IPS DF 19.7 (cell line): ENCODE data around the gene TMEM184A.

Experiments
- DNase-seq: peaks from one replicate; pipeline ENCODE4 v3.0.0-alpha.2; 2013; ENCODE audit warnings: low read depth, low spot score

The TMEM184A gene

DNA sequence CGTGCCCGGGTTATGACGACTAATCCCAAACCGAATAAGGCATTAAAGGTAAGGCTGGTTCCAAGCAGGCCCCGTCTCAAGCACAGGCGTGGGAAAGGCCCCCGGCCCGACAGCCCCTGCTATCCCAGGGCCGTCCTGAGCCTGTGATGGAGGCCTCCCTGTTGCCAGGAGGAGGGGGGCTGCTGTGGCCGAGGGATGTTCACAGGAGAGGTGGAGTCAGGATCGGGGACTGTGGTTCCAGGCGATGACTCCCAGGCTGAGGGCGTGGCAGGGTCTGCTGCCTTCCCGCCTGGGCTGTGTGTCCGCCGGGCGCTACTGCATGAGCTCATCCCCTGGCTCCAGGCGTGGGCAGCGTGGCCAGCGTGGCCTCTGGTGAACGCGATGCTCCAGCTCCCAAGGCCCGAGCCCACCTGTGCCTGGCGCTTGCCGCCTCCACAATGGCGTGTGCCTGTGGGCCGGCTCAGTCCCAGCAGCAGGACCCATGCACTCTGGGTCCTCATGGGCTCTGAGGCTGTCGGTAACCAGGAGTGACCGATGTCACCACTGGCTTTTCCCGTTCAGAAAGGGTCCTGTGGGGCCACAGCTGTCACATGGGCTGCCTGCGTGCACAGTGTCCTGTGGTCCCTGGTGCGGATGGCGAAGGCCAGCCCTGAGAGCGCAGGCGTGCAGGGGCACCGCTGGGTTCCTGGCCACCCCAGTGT lies 16.7 kb downstream of the TMEM184A start:
- DNase-seq = no peak

- no peak for DNase-seq
Observed at GRCh38 chr7:1538544-1539180, 17.3 kb downstream of the TMEM184A start.

- DNase-seq = no peak
Observed at GRCh38 chr7:1537535-1538412, 18.2 kb downstream of the TMEM184A start.

- DNase-seq = no peak
Observed at GRCh38 chr7:1536743-1537534, 19.1 kb downstream of the TMEM184A start.

GRCh38 chr7:1536455-1536742 lies 19.6 kb downstream of the TMEM184A start:
- no peak for DNase-seq

DNA sequence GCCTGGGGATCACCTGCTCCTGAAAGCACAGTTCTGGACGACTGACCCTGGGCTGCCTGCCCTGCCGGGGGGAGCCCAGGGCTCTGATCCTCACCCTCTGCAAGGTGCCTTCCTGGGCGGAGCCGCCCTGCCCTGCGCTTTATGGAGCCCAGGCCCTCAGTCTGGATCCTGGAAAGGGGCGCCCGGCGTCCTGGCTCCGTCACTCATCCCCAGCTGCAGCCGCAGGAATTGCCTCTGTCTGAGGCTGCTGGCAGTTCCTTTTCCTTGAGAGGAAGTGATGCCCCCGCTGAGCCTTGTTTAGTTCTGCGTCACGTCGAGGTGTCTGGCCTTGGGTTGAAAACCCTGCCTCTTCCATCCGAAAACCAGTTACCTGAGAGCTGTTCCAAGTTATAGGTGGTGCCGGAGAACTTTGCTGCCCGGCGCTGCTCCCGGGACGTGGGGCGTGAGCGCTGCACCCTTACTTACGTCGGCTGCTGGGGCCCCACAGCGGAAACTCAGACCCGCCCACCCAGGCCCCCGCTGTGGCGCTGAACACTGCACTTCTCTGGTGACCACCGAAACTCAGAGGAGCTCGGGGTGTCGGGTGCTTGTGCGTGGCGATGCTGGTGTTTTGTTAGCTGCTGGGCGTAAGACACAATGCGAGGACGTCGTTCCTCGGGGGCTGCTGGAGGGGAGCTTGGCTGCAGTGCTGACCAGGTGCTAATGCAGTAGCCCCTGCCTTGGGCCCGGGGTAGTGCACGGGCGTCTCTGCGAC lies 20.1 kb downstream of the TMEM184A start:
- no peak for DNase-seq

DNA sequence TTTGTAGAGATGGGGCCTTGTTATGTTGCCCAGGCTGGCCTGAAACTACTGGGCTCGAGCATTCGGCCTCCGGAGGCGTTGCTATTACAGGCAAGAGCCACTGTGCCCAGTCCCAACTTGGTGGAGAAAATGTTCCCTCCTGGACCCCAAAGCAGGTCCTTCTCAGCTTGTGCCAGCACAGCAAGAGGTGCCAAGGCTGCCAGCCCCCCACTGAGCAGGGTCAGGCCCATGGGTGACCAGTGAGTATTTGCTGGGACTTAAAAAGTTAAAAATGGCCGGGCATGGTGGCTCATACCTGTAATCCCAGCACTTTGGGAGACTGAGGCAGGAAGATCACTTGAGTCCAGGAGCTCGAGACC lies 20.9 kb downstream of the TMEM184A start:
- no peak for DNase-seq

GRCh38 chr7:1534330-1535099 lies 21.5 kb downstream of the TMEM184A start:
- no peak for DNase-seq

DNA sequence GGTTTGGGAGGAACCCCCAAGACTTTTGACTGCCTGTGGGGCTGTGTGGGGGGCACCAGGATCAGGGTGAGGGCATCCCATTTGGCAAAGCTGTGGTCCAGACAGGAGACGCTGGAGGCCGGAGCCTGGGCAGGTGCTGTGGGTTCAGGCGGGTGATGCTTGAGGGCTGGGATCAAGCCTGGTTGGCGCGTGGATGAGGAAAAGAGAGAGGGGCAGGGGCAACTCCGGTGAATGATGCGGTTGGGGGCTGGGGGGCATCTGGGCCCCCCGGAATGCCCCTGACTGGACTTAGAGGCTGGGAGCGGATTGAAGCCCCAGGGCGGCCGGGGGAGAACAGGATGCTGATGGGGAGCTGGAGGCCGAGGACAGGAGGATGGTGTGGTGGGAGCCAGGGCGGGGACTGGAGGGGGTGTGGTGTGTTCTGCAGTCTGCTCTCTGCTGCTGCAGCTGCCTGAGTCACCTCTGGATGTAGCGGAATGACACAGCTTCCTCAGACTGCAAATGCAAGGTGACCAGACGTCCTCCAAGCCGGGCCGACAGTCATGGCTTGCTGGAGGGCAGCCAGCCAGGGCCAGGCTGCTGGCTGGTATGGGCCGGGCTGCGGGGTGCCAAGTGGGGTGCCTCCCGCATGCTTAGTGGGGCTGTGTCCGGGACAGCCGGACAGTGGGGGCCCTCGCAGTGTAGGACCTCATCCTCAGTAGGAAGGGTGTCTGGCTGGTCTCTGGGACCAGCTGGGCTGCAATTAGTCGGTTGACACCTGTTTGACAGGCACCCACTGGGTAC lies 22.3 kb downstream of the TMEM184A start:
- DNase-seq = no peak

- DNase-seq = no peak
Observed at GRCh38 chr7:1533255-1533546, 22.8 kb downstream of the TMEM184A start.

GRCh38 chr7:1532456-1533254 lies 23.4 kb downstream of the TMEM184A start:
- DNase-seq = no peak

GRCh38 chr7:1531979-1532455 lies 24.0 kb downstream of the TMEM184A start:
- no peak for DNase-seq

DNA sequence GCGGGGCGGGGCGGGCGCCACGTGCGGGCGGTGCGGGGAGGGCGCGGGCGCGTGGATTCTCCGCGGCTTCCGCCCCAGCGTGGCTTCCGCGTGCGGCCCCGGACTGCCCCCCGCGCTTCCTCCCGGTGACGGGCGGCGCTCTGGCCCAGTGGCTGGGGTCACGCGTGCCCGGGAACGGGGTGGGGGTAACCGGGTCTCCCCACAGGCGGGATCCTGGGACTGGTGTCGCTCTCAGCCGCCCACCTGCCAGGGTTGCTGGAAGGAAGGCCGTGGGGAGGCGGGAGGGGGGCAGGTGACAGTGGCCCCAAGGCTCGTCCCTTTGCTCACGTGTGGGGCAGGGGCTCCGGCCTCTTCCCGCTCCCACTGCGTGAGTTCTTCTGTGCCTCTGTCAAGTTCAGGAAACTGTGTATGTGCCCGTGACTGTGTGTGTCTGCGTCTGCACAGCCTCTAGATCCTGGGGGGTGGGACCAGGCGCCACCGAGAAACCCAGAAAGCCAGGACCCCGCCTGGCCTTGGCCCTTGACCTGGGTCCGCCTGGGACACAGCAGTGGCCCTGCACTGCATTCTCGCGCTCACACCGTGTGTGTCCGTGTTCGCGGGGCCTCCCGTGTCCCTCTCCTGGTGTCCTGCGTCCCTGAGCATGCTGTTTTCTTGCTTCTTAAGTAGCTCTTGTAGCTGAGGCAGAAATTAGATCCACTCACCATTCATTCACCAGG lies 24.6 kb downstream of the TMEM184A start:
- DNase-seq = no peak

DNA sequence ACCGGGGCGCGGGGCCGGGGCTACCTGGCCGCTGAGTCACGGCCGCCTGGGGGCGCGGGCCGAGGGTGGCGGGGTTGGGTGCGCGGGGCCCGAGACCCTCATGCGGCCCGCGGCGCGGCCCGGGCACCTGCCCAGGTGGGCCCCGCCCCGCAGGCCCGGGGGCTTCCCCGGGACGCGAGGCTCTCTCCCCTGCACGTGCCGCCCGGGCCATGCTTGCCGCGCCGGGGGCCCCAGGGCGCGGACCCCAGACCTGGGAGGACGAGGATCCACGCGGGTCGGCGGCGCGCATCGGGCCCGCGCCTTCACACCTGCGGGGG lies 25.1 kb downstream of the TMEM184A start:
- DNase-seq = no peak

DNA sequence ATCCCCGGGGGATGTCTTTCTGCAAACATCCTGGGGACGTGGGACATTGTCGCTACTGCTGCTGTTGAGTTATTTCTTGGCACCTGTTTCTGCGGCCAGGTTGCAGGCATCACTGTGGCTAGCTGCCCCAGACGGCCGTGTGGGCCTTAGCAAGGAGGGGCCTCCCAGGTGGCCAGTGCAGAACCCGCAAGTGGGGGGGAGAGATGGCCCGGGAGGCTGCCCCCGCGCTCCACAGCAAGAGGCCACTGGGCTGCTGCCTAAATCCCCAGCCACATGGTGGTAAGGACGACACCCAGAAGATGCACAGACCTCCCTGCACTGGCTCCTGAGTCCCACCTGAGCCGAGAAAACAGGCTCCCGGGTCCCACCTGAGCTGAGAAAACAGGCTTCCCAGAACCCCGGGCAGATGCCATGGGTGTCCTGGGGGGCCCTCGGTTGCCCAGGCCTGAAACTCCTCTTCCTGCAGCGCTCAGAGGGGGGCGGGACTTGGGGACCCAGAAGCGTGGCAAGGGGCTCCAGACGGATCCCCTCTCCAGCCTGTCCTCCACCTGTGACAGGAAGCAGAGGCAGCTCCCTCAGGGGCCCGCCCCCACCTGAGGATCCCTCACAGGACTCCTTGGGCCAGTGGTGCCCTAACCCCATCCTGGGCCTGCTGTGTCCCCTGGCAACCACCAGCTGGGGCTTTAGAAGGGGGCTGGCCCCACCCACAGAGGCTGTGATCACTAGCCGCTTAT lies 26.5 kb downstream of the TMEM184A start:
- no peak for DNase-seq

DNA sequence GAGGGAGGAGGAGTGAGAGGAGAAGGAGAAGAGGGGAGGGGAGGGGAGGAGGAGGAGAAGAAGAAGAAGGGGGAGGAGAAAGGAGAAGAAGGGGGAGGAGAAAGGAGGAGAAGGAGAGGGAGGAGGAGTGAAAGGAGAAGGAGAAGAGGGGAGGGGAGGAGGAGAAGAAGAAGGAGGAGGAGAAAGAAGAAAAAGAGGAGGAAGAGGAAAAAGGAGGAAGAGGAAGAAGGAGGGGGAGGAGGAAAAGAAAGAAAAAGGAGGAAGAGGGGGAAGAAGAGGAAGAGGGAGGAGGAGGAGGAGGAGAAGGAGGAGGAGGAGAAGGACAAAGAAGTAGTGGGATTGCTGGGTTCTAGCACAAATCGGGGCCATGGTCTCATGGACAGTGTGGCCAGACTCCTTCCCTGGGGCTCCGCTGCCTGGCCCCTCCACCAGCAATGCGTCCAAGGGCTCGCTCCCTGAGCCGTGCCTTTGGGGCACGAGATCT lies 29.7 kb downstream of the TMEM184A start:
- no peak for DNase-seq

DNA sequence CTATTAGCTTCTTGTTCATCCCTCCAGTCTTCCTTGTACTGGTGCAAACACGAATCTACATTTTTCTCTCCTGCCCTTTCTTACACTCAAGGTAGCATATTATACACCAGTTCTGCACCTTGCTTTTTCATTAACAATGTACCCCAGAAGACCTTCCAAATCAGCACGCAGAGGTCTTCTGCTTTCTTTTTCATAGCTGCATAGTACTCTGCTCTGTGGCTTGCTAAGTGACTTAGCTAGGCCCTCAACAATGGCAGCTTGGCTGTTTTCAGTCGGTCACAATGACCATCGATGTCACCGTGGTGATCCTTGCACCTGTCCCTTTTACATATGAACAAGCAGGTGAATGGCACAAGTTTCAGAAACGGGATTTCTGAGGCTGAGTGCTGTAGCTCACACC lies 30.6 kb downstream of the TMEM184A start:
- no peak for DNase-seq

GRCh38 chr7:1523844-1524243 lies 32.2 kb downstream of the TMEM184A start:
- DNase-seq = no peak
